Measurements from ENCODE around the gene OR2M3. TPM values are rescaled to one million over a fixed set of nuclear protein-coding genes. Genes with fewer than 3 reads are reported as not detected.

The OR2M3 gene
- not detected in 2 replicates for total RNA-seq (ENCODE audit: low replicate concordance)

GRCh38 chr1:248196965-248197364 is at the start of gene OR2M3:
Gene OR2M3, plus strand, starts transcription at chr1:248197265. Its CDS starts 5,803 bp downstream, at chr1:248203068.
- Histone ChIP-seq H3K27ac (no peak within 1 kb of the TSS), H2AFZ (replicated peaks) (no peak within 1 kb of the TSS), H3K4me3 (no peak within 1 kb of the TSS), H3K79me2 (ENCODE audit: low read depth) (no peaks in the 10 kb centered on the region), H3K27me3 (no peaks in the 10 kb centered on the region), H3K4me1 (no peaks in the 10 kb centered on the region), H3K36me3 (no peaks in the 10 kb centered on the region), H4K20me1 (ENCODE audit: low read depth) (no peaks in the 10 kb centered on the region), H3K9ac (no peak within 1 kb of the TSS), H3K9me3 (ENCODE audit: low read depth) (peaks cover 39% of the 10 kb centered on the region), H3K4me2 (no peak within 1 kb of the TSS), H3F3A (ENCODE audit: low read depth) (no peaks in the 10 kb centered on the region)
- Mint-ChIP-seq H3K4me1 (no peaks in the 10 kb centered on the region), H3K36me3 (no peaks in the 10 kb centered on the region), H3K4me3 (no peak within 1 kb of the TSS), H3K27me3 (ENCODE audit: insufficient read depth, low read depth) (peaks cover 5% of the 10 kb centered on the region), H3K9me3 (peaks cover 22% of the 10 kb centered on the region), H3K27ac (no peak within 1 kb of the TSS)
- TF ChIP-seq EZH2phosphoT487 (IDR thresholded peaks at IDR 0.05): no peak
- TF ChIP-seq, protein P1, sequence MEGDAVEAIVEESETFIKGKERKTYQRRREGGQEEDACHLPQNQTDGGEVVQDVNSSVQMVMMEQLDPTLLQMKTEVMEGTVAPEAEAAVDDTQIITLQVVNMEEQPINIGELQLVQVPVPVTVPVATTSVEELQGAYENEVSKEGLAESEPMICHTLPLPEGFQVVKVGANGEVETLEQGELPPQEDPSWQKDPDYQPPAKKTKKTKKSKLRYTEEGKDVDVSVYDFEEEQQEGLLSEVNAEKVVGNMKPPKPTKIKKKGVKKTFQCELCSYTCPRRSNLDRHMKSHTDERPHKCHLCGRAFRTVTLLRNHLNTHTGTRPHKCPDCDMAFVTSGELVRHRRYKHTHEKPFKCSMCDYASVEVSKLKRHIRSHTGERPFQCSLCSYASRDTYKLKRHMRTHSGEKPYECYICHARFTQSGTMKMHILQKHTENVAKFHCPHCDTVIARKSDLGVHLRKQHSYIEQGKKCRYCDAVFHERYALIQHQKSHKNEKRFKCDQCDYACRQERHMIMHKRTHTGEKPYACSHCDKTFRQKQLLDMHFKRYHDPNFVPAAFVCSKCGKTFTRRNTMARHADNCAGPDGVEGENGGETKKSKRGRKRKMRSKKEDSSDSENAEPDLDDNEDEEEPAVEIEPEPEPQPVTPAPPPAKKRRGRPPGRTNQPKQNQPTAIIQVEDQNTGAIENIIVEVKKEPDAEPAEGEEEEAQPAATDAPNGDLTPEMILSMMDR (IDR thresholded peaks at IDR 0.05): no peak
- no peak for TF ChIP-seq EZH2 (IDR thresholded peaks at IDR 0.05)
- DNase-seq (ENCODE audit: low spot score): no peak

- Histone ChIP-seq H3K27ac (no peak overlapping the region), H3K36me3 (no peaks in the 10 kb centered on the region), H3K79me2 (ENCODE audit: low read depth) (no peaks in the 10 kb centered on the region), H3K4me1 (no peaks in the 10 kb centered on the region), H3F3A (ENCODE audit: low read depth) (no peaks in the 10 kb centered on the region), H3K27me3 (no peaks in the 10 kb centered on the region), H3K4me2 (no peak overlapping the region), H3K9me3 (ENCODE audit: low read depth) (peaks cover 39% of the 10 kb centered on the region), H3K9ac (no peak overlapping the region), H3K4me3 (no peak overlapping the region), H2AFZ (replicated peaks) (no peak overlapping the region), H4K20me1 (ENCODE audit: low read depth) (no peaks in the 10 kb centered on the region)
- Mint-ChIP-seq H3K4me1 (no peaks in the 10 kb centered on the region), H3K4me3 (no peak overlapping the region), H3K36me3 (no peaks in the 10 kb centered on the region), H3K9me3 (peaks cover 41% of the 10 kb centered on the region), H3K27me3 (ENCODE audit: insufficient read depth, low read depth) (peaks cover 2% of the 10 kb centered on the region), H3K27ac (no peak overlapping the region)
- TF ChIP-seq EZH2phosphoT487 (IDR thresholded peaks at IDR 0.05): no peak
- TF ChIP-seq, protein P1 (IDR thresholded peaks at IDR 0.05): no peak
- no peak for DNase-seq (ENCODE audit: low spot score)
Measured at GRCh38 chr1:248152056-248152827, 44.8 kb upstream of the OR2M3 start.

GRCh38 chr1:248155927-248156326 is 41.1 kb upstream of the OR2M3 start:
- no peak overlapping the region for H3K4me3 Mint-ChIP-seq
- H3K4me1 Mint-ChIP-seq: no peaks in the 10 kb centered on the region
- no peaks in the 10 kb centered on the region for H3K27me3 ChIP-seq
- H3K36me3 Mint-ChIP-seq: no peaks in the 10 kb centered on the region
- H3K4me3 ChIP-seq: no peak overlapping the region
- TF ChIP-seq EZH2phosphoT487 (IDR thresholded peaks at IDR 0.05) (no peak), EZH2 (IDR thresholded peaks at IDR 0.05) (no peak)
- TF ChIP-seq, protein P1 (IDR thresholded peaks at IDR 0.05): no peak
- H4K20me1 ChIP-seq (ENCODE audit: low read depth): no peaks in the 10 kb centered on the region
- H3F3A ChIP-seq (ENCODE audit: low read depth): no peaks in the 10 kb centered on the region
- no peak for DNase-seq (ENCODE audit: low spot score)
- H3K27me3 Mint-ChIP-seq (ENCODE audit: insufficient read depth, low read depth): peaks cover 2% of the 10 kb centered on the region
- H3K9me3 Mint-ChIP-seq: peaks cover 22% of the 10 kb centered on the region
- H3K9me3 ChIP-seq (ENCODE audit: low read depth): peaks cover 28% of the 10 kb centered on the region
- no peak overlapping the region for H3K4me2 ChIP-seq
- no peak overlapping the region for H2AFZ ChIP-seq (replicated peaks)
- H3K9ac ChIP-seq: no peak overlapping the region
- H3K36me3 ChIP-seq: no peaks in the 10 kb centered on the region
- H3K27ac ChIP-seq: no peak overlapping the region
- no peaks in the 10 kb centered on the region for H3K79me2 ChIP-seq (ENCODE audit: low read depth)
- H3K27ac Mint-ChIP-seq: no peak overlapping the region
- no peaks in the 10 kb centered on the region for H3K4me1 ChIP-seq

Data from neural progenitor cell (in vitro differentiated cells).